HG02642 (cell line): ENCODE data around the gene RPL29.
"Not testable (repeated sequence)": the region's sequence is repeated elsewhere in the genome, so short reads cannot be mapped to it uniquely, and the experiment has no call there.

ENCODE experiments used
- ATAC-seq: cut with Tn5 transposase; IDR thresholded peaks from one replicate; pipeline ENCODE4 v1.9.1; 2021; ENCODE audit warnings: mild to moderate bottlenecking; ENCODE audit not compliant: unreplicated experiment, poor library complexity

RPL29 gene

DNA sequence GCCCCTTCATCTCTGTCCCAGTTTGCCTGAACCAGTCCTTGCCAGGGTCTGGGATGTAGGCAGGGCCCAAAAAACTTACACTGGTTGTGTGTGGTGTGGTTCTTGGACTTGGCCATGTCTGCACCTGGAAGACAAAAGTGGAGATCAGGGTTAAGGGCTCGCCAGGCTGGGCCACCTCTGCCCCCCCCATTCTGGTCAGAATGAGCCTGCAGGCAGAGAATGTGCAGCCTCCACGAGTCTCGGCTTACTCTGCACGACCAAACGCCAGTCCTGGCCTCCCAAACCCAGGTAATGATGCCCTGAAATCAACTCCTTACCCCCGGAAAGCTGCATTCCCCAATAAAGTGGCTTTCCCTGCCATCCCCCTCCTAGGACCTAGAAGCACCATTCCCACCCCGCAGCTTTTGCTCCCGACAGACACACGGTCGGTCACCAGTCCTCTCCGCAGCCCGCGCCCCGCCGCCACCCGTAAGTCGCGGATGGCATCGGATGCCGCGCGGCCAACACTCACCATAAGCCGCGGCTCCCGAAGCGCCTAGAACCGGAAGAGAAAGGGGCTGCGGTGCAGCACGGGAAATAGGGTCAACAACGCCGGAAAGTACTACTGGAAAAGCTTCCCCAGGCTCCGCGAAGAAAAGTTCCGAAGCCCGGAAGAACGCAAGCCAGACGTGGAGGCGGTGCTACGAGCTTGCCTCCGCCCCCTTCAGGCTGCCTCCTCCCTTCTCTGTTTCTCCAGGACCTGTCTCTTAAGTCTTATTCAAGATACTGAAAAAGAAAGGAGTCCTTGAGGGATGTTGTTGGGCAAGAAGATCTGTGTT is at the start of gene RPL29:
Gene RPL29 (minus strand): TSS at position 550 of the 818 bp plus-strand sequence. CDS start 434 bp downstream, at position 116.
- ATAC-seq, result peak; percentile 87

DNA sequence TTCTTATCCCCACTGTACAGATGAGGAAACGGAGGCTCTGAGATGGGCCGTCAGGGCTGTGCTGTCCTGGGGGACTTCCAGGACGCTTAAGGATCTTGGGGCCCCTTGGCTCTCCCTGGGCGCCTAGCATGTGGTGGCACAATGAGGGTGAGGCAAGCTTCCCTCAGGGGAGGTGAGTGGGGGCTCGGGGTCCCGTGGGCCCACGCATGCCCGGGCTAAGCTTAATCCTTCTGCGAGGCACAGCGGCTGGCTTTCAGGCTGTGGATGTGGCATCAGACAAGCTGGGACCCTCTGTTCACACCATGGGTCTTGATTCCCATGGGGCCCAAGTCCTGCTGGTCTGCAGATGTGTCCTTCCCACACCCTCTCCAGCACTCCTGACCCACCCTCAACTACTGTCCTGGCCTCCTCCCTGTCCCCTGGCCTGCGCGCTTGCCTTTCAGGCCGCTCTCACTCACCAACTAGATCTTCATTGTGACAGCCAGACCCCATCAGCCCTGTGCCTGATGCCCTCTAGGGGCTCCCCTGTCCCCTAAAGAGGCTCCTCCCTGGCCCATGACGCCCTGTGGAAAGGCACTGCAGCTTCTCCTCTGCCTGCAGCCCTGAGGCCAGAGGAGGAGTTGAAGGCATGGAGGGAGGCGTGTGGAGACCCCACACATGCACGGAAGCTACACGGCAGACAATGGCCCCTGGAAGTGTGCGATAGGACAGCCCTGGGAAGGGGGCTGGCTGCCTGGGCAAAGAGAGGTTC is 49.3 kb upstream of the RPL29 start:
- no peak for ATAC-seq

DNA sequence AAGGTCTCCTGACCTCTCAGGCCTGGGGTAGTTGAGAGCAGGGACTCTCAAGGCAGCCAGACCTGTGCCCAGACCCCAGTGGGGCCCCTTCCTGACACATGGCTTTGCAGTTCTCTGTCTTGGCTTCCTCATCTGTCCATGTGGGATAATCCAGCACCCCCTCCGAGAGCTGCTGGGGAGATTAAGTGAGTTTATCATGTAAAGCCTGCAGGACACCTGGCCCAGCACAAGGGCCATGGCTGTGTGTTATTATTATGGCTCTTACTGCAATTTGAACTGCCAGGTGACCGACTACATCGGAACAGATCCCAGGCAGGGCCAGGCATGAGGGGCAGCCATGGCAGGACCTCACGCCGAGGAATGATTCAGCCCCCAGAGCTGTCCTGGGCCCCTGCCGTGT is 48.1 kb upstream of the RPL29 start:
- no peak for ATAC-seq

DNA sequence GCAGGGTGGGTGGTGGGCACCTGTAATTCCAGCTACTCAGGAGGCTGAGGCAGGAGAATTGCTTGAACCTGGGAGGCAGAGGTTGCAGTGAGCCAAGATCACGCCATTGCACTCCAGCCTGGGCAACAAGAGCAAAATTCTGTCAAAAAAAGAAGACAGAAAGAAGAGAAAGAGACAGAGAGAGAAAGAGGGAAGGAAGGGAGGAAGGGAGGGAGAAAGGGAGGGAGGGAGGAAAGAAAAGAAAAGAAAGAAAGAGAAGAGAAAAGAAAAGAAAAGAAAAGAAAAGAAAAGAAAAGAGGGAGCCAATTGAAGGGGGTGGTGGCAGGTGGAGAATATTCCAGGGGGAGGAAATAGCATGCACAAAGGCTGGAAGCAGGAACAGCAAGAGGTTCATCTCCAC is 47.3 kb upstream of the RPL29 start:
- ATAC-seq, result not testable (repeated sequence)

GRCh38 chr3:52041118-52041731 is 45.5 kb upstream of the RPL29 start:
- no peak for ATAC-seq

DNA sequence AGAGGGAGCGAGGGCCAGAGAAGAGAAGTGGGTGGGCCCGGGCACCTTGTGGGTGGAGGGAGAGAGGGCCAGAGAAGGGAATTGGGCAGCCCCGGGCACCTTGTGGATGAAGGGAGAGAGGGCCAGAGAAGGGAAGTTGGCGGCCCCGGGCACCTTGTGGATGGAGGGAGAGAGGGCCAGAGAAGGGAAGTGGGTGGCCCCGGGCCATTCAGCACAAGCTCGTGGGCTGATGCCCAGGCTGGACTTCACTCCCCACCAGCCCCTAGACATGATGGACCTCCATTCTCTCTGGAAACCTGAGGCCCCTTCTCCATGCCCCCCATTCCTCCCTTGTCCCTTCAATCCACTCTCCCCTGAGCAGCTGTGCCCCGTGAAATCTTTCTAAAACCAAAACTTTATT is 44.9 kb upstream of the RPL29 start:
- no peak for ATAC-seq

DNA sequence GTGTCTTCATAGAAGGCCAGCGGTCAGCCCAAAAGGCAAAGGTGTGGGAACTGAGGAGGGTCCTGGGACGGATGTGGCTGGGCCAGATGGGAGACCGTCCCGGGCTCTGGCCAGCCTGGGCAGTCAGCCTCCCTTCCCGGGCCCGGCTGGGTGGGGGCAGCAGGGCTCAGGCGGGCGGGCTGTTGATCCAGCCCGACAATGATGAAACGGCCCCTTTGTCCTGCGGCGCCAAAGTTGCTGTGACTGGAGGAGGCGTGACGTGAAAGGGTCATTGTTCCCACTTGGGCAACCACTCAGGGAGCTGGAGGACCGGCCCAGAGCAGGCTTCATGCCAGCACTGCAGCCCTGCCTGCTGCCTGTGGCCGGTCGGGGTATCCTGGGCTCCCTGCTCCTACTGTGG is 44.2 kb upstream of the RPL29 start:
- no peak for ATAC-seq

- ATAC-seq, result no peak
Measured at GRCh38 chr3:52039426-52039825, 43.7 kb upstream of the RPL29 start.

GRCh38 chr3:52038227-52038626 is 42.5 kb upstream of the RPL29 start:
- no peak for ATAC-seq

DNA sequence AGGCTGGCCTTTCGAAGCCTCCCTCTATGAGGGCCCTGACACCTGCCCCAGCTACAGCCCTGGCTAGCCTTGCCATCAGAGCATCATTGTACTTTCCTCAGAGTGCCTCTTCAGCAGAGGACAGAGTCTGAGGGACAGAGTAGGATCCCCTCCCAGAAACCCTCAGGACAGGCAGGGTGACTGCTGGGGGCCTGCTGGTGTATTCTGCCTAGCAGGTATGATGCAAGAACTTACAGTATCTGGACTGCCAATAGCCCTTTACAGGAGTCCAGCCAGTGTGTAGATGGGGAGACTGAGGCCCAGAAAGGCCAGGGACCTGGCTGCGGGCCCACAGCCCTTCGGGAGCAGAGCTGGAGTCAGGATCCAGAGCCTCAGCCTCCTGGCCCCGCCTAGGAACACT is 41.6 kb upstream of the RPL29 start:
- ATAC-seq, result no peak

DNA sequence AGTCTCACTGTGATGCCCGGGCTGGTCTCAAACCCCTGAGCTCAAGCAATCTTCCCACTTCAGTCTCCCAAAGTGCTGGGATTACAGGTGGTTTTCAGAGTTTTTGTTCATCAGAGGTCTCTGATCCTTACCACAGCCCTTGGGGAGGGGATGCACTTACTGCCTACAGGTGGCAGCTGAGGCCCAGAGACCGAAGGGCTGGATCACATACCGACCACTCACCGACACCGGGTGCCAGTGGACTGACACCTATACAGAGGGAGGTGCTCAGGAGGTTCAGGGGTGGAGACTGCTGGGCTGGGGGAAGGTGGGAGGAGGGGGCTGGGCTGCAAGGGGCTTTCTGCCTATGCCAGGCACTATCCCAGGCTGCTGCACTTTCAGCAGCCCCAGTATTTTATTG is 41.1 kb upstream of the RPL29 start:
- no peak for ATAC-seq

GRCh38 chr3:52036222-52036694 is 40.6 kb upstream of the RPL29 start:
- peak; percentile 53 for ATAC-seq

DNA sequence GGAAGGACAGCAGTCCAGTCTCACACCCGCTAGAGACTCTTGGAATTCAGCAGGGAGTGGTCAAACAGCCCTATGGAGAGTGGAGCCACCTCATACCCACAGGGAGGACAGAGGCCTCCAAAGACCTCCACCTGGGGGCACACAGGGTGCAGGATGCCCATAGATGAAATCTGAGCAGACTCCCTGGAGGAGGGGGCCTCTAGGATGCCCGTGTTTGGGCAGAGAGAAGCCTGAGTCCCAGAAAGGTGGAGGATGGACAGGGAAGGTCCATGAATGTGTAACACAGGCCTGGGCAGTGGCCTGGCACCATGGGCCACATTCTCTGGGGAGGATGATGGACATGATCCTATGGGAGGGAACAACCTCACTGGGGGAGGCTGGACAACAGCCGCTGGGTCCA is 39.0 kb upstream of the RPL29 start:
- no peak for ATAC-seq

DNA sequence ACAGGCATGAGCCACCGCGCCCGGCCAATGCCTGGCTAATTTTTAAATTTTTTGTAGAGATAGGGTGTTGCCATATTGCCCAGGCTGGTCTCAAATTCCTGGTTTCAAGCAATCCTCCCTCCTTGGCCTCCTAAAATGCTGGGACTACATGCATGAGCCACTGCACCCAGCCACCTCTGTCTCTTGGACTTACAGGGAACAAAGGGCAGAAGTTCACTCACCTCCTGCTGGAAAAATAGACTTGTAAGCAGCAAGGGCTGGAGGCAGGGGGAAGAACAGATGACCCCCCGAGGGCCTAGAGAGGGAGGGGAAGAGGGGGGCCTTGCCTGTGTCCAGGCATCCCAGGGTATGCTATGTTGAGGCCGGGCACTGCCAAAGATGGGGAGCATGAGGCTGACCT is 38.5 kb upstream of the RPL29 start:
- ATAC-seq, result no peak

DNA sequence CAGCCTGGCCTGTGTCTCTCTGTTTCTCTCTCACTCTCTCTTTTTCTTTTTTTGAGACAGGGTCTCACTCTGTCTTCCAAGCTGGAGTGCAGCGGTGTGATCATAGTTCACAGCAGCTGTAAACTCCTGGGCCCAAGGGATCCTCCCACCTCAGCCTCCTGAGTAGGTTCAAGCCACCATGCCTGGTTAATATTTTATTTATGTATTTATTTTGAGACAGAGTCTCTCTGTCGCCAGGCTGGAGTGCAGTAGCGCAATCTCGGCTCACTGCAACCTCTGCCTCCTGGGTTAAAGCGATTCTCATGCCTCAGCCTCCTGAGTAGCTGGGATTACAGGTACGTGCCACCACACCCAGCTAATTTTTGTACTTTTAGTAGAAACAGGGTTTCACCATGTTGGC is 38.1 kb upstream of the RPL29 start:
- not testable (repeated sequence) for ATAC-seq

DNA sequence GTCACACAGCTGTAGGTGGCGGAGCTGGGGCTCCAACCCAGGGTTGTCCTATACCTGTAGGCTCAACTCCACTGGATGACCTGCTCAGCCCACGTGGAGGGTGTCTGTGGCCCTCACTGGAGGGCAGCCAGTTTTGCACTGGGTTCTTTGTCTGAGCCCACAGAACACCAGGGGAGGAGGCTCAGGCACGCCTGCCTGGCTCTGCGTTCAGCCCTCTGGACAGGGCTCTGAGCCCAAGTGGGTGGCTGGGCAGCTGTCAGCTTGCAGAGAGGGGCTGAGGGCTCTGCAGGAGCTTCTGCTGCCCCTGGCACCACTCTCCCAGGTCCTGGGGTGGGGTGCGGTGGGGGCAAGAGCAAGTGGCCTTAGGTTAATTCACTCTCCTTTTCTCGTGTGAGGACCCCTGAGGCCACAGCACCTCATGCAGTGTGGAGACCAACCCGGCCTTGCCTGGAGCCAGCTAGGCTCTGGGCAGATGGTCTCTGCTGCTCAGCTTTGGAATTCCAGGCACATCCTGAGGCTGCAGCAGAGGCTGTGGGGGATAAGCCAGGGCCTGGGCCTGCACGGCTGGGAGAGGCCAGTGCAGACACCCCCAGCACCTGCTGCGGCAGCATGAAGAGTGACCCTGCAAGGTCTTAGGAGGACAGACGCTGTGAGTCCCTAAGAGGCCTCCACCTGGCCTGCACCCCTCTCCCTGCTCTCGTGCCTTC is 37.2 kb upstream of the RPL29 start:
- ATAC-seq, result no peak

DNA sequence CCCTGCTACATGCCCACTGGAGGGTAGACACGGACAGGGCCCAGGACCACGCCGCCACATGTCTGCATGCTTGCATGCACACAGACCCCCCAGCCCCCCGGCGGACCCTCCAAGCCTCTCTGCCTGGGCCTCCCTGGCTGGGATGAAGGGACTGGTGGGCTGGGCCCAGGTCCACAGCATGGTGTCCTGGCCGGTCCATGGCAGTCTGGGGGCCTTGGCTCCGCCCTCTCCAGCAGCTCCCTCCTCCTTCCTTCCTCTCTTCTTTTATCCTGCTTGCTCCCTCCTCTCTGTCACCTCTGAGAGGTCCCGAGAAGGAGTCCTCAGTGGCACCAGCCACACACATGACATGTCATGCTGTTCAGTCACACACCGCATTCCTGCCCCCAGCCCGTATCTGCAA is 36.2 kb upstream of the RPL29 start:
- ATAC-seq, result no peak

DNA sequence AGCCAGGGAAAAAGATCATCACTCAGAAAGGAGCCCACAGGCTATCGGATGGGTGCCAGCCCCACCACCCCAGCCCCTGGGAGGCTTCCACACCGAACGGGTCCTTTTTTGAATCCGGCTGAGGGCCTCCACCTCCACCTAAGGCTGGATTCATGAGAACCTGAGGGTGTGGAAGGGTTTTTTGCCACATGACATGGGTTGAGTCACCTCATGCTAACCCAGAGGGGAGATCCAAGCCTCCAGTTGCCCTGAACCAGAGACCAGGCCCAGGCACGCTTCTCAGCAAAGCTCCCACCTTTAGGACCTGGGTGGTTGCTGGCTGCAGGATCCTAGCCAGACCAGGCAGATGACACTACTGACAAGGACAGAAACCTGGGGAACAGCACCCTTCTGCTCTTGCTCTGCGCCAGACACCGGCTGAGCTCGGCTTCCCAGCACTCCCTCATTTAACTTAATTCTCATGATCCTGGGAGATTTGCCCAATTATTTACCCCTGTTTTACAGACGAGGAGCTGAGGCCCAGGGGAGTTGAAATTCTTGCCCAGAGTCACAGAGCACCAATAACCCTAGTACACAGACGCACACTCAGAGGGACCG is 35.1 kb upstream of the RPL29 start:
- ATAC-seq, result no peak

- no peak for ATAC-seq
Measured at GRCh38 chr3:52029535-52029934, 33.8 kb upstream of the RPL29 start.

DNA sequence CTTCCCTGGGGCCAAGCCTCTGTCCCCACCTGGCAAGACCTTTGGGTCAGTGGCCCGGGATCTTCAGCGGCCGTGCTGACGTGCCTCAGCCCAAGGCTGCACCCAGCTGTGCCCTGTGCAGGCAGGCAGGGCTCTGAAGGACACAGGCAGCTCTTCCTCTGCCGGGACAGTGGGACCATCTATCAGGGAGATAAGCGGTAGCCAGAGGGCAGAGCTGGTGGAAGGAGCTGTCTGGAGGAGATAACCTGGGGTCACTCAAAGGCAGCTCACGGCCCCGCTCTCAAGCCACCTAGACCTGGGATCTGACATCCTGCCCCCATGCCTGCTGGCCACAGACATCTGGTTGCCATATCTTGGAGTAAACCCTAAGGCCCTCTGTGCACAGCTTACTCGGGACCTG is 33.4 kb upstream of the RPL29 start:
- no peak for ATAC-seq
